H1 (cell line): ENCODE measurements around the gene ARHGAP32.

Experiments used
- BCL11A ChIP-seq, 2 experiments: IDR thresholded peaks; one replicate each; pipeline ENCODE4 v1.6.1; 2011; ENCODE audit warnings: low read depth in 2 of 2, low read length in 2 of 2, mild to moderate bottlenecking in 2 of 2
- CEBPB ChIP-seq: IDR thresholded peaks from 2 replicates; pipeline ENCODE4 v1.6.1; 2012; ENCODE audit warnings: low read depth, low read length
- CREB1 ChIP-seq: IDR thresholded peaks from 2 replicates; pipeline ENCODE4 v1.6.1; 2012; ENCODE audit warnings: inconsistent platforms
- CTCF ChIP-seq, 3 experiments: IDR thresholded peaks; 1 replicate in 2 of 3; 2 replicates in 1 of 3; pipeline versions ENCODE4 v1.5.1 to v1.6.1; 2011; ENCODE audit warnings: low read length in 3 of 3, mild to moderate bottlenecking in 3 of 3, inconsistent platforms in 2 of 3, low read depth in 1 of 3, moderate library complexity in 1 of 3; ENCODE audit not compliant: insufficient read depth in 1 of 3; ENCODE audit errors: control extremely low read depth in 1 of 3
- EZH2 ChIP-seq: fragments of 200-600 bp; sonication (generic); IDR thresholded peaks from 2 replicates; pipeline ENCODE4 v1.7.1; 2012; ENCODE audit warnings: low read depth, mild to moderate bottlenecking, moderate library complexity, low read length, inconsistent platforms; ENCODE audit not compliant: severe bottlenecking
- GABPA ChIP-seq: IDR thresholded peaks from 2 replicates; pipeline ENCODE4 v1.6.1; 2011; ENCODE audit warnings: mild to moderate bottlenecking, low read length, moderate library complexity, borderline replicate concordance; ENCODE audit not compliant: insufficient read depth
- HDAC6 ChIP-seq: IDR thresholded peaks from one replicate; pipeline ENCODE4 v1.7.1; 2012; ENCODE audit warnings: low read depth, mild to moderate bottlenecking, inconsistent platforms, low read length, moderate library complexity
- JUND ChIP-seq: IDR thresholded peaks from 2 replicates; pipeline ENCODE4 v1.6.1; 2011; ENCODE audit warnings: mild to moderate bottlenecking, improper control_type of control experiment, low read length
- MAFK ChIP-seq: IDR thresholded peaks from 2 replicates; pipeline ENCODE4 v1.6.1; 2012; ENCODE audit warnings: low read depth, mild to moderate bottlenecking, improper control_type of control experiment, low read length
- PHF8 ChIP-seq: fragments of 200-600 bp; sonication (generic); conservative IDR thresholded peaks from 2 replicates; pipeline ENCODE4 v1.7.1; 2012; ENCODE audit warnings: low read depth, mild to moderate bottlenecking, inconsistent platforms, low read length, moderate library complexity
- POLR2AphosphoS5 ChIP-seq: IDR thresholded peaks from 2 replicates; pipeline ENCODE4 v1.6.1; 2011; ENCODE audit warnings: low read depth, low read length
- RXRA ChIP-seq: IDR thresholded peaks from 2 replicates; pipeline ENCODE4 v1.6.1; 2011; ENCODE audit warnings: low read depth, mild to moderate bottlenecking, low read length, moderate library complexity; ENCODE audit not compliant: insufficient read depth
- TBP ChIP-seq: IDR thresholded peaks from 2 replicates; pipeline ENCODE4 v1.6.1; 2011; ENCODE audit warnings: low read depth, low read length, improper control_type of control experiment
- YY1 ChIP-seq: IDR thresholded peaks from 2 replicates; pipeline ENCODE4 v1.6.1; 2011; ENCODE audit warnings: low read depth, mild to moderate bottlenecking, low read length

- TF ChIP-seq PHF8 (no peak), EZH2 (no peak), CTCF (IDR thresholded peaks at IDR 0.05; ENCODE audit: control extremely low read depth in 1 of 3, insufficient read depth in 1 of 3, low read depth in 1 of 3, low read length in 3 of 3) (no peak), CREB1 (no peak), CEBPB (no peak), TBP (no peak), MAFK (no peak), POLR2AphosphoS5 (no peak), BCL11A (IDR thresholded peaks at IDR 0.05; ENCODE audit: low read depth in 2 of 2, low read length in 2 of 2) (no peak), HDAC6 (no peak), GABPA (no peak), RXRA (no peak), YY1 (no peak), JUND (no peak)
These were observed 47.1 kb upstream of the ARHGAP32 start for GRCh38 chr11:129239207-129239606.
